ENCODE measurements around the gene HIVEP3.

HIVEP3 gene

DNA sequence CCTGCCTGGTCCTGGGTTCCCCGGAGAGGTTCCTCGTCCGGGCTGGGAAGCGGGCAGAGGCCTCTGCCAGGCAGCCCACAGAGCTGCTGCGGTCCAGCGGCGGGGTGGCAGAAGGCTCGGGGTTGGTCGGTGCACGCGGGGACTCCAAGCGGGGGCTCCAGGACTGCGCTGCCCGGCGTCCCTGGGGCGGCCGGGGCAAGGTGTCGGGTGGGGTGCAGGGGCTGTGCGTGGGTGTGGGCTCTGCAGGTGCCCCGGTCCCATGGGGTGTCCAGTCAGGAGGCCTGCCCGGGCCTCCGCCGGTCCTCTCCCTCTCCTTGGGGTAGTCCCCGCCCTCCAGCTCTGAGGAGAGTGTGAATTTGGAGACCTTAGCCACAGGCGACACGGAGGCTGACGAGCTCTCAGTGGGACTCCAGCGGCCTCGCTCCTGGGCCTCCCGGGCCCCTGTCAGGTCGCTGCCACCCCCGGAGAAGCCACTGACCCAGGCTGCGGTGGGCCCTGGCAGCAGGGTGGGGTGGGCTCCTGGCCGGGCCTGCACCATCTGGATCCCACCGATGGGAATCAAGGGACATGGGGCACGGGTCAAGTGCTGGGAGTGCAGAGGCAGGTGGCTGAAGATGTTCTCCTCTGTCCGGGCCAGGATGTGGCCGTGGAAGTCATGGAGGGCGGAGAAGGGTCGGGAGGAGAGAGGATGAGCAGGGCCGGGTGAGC, 408.0 kb downstream of the HIVEP3 start:
- TF ChIP-seq, protein P1, sequence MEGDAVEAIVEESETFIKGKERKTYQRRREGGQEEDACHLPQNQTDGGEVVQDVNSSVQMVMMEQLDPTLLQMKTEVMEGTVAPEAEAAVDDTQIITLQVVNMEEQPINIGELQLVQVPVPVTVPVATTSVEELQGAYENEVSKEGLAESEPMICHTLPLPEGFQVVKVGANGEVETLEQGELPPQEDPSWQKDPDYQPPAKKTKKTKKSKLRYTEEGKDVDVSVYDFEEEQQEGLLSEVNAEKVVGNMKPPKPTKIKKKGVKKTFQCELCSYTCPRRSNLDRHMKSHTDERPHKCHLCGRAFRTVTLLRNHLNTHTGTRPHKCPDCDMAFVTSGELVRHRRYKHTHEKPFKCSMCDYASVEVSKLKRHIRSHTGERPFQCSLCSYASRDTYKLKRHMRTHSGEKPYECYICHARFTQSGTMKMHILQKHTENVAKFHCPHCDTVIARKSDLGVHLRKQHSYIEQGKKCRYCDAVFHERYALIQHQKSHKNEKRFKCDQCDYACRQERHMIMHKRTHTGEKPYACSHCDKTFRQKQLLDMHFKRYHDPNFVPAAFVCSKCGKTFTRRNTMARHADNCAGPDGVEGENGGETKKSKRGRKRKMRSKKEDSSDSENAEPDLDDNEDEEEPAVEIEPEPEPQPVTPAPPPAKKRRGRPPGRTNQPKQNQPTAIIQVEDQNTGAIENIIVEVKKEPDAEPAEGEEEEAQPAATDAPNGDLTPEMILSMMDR (IDR thresholded peaks at IDR 0.05; ENCODE audit: low read depth, low read length, missing control alignments): no peak
- DNase-seq (ENCODE audit: low read depth): no peak
- no peak overlapping the region for H3K4me3 ChIP-seq (ENCODE audit: low read depth, low read length)

DNA sequence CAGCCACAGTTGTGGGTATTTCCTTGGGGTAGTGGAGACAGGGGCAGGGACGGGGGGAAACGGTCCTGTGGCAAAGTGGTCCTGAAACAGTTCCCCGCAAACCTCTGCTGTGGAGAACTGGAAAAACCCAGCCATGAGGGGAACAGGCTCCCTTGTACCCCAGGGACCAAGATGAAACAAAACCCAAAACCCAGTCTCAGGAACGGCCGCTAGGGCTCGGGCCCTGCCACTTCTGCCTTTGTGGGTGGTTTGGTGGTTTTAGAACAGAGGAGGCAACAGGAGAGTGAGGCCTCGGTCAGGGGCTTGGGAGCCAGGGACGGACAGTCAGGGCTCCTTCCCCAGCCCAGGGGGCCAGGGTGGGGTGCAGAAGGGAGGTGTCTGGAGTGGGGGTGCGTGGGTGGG, 409.5 kb downstream of the HIVEP3 start:
- no peak for DNase-seq (ENCODE audit: low read depth)
- H3K4me3 ChIP-seq (ENCODE audit: low read depth, low read length): no peak overlapping the region
- TF ChIP-seq, protein P1 (IDR thresholded peaks at IDR 0.05; ENCODE audit: low read depth, low read length, missing control alignments): no peak

DNA sequence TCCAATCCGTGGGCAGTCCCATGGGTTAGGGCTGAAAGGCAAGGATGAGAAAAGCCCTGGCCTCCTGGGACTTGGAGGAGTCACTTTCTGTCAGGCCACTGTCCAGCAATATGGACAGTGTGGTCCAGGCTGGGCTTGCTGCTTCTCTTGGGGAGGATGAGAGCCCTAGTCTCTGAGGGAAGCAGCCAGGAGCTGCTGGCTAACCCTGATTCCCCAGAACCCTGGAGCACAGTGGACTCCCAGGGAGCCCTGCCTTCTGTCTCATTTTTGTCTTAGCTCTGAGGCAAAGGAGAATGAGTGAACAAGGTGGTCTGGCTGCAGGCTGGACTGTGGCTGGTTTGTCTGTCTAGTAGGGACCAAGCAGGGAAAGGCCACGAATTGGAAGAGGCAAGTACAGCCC, 410.4 kb downstream of the HIVEP3 start:
- TF ChIP-seq, protein P1 (IDR thresholded peaks at IDR 0.05; ENCODE audit: low read depth, low read length, missing control alignments): no peak
- no peak overlapping the region for H3K4me3 ChIP-seq (ENCODE audit: low read depth, low read length)
- DNase-seq (ENCODE audit: low read depth): no peak

DNA sequence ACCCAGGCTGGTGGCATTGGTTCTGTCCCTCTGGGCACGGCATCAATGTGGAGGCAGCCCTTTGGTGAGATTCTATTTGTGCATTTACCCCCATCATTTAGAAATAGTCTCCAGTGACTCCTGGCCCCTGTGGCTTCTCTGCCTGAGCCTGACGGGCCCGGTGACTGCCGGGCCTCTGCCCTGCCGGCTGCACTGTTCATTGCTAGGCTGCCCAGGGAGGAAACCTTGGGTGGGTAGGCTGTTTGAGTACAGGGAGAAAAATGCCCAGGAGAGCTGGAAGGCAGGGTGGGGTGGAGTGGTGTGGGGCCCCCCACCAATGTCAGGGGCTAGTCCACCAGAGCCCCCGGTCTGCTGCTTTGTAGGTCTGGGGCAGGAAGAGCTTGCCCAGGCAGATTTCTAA, 410.9 kb downstream of the HIVEP3 start:
- no peak overlapping the region for H3K4me3 ChIP-seq (ENCODE audit: low read depth, low read length)
- TF ChIP-seq, protein P1 (IDR thresholded peaks at IDR 0.05; ENCODE audit: low read depth, low read length, missing control alignments): no peak
- DNase-seq (ENCODE audit: low read depth): no peak

DNA sequence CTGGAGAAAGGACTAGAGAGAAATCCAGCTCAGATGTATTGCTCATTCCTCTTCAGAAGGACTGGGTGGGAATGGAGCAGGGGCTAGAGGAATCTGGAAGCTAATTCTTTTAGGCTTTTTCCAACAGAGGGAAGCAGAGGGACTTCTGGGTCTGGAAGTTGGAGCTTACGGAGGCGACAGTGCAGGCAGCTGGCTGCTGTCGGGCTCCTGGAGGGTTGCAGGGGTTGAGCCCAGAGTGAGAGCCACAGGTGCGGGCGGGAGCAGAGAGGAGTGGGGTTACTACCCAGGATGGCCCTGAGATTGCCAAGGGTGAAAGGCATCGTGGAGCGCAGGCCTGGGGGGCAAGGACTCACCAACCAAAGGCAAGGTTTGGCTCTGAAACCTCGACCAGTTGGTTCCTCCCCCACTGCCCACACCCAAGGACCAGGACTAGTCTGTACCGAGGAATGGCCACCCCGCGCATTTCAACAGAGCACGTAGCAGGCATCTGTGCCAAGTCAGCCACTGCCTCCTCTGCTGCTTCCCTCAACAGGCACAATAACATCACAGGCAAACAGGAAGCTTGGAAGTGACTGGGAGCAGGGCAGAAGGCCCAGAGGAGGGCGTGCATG, 411.5 kb downstream of the HIVEP3 start:
- H3K4me3 ChIP-seq (ENCODE audit: low read depth, low read length): no peak overlapping the region
- DNase-seq (ENCODE audit: low read depth): no peak
- TF ChIP-seq, protein P1 (IDR thresholded peaks at IDR 0.05; ENCODE audit: low read depth, low read length, missing control alignments): no peak

DNA sequence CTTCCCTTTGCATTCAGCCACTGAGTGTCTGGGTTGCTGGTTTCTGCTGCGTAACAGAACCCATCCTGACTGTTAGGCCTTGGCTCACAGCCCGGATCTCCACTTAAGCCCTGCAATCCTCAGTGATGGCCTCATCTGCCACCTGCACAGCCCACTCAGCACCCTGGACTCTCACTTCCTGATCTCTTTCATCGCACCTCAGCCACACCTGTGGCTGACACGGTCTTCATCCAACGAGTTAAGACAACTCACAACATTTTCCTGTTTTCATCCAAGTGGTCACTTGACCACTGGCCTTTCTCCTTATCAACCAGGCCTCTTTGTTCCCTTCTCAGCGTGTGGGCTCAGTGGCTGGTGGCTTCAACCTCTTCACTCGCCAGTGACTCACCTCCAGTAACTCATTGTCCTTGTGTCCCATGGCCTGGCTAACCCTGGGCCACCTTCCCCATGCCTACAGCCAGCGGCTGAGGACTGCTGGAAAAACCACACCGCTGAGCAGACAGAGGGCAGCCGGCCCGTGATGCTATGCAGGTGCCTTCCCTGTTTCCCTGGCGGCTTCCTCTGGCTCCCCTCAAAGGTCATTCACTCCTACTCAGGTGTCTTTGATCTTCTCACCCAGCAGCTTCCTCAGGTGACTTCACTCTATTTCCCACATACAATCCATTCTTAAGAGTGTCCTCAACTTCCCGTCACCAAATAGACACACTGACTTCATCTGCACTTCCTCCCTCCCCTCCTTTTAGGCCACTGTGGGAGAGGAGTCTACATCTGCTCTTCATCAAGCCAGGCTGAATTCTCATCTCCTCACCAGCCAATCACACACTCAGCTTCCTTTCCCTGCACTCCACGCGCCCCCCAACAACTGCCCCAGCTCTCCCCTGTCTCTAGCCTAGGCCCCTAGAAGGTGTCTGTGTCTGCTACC, 414.3 kb downstream of the HIVEP3 start:
- DNase-seq (ENCODE audit: low read depth): no peak
- TF ChIP-seq, protein P1 (IDR thresholded peaks at IDR 0.05; ENCODE audit: low read depth, low read length, missing control alignments): no peak
- H3K4me3 ChIP-seq (ENCODE audit: low read depth, low read length): no peak overlapping the region

Measured in GM12864 (cell line).